Upper lobe of left lung (tissue), 4 donors: ENCODE measurements around the gene LYRM4.

Experiments used
- EP300 ChIP-seq, 4 donors: sonication (generic); formaldehyde crosslinking; IDR thresholded peaks; one replicate each; pipeline ENCODE4 v1.5.1; 2017; ENCODE audit warnings: antibody characterized with exemption in 4 of 4, control low read depth in 2 of 4
- POLR2A ChIP-seq, 4 donors: fragments of 450-650 bp; IDR thresholded peaks; one replicate each; pipeline ENCODE4 v1.5.1; 2016 to 2017; ENCODE audit warnings: antibody characterized with exemption in 4 of 4, mild to moderate bottlenecking in 2 of 4
- POLR2AphosphoS5 ChIP-seq, 2 donors: sonication (generic); formaldehyde crosslinking; IDR thresholded peaks; one replicate each; pipeline ENCODE4 v1.5.1; 2017; ENCODE audit warnings: antibody characterized with exemption in 2 of 2
- TF ChIP-seq, protein P1 (sequence below), 6 experiments: fragments of 450-650 bp in 4 of 6; fragments of 200-600 bp in 2 of 6; sonication (generic) in 2 of 6; IDR thresholded peaks; one replicate each; pipeline ENCODE4 v1.5.1; 2016 to 2019; ENCODE audit warnings: antibody characterized with exemption in 6 of 6

DNA sequence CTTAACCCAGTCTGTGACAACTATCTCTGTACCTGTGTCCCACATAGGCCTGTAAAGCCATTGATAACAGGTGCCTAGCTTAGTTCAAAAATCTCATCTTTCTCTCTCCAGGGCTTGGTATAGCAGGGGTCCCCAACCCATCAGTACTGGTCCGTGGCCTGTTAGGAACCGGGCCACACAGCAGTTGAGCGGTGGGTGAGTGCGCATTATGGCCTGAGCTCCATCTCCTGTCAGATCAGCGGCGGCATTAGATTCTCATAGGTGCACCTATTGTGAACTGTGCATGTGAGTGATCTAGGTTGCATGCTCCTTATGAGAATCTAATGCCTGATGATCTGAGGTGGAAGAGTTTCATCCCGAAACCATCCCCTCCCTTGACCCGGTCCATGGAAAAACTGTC lies 3.4 kb downstream of the LYRM4 start:
- TF ChIP-seq, protein P1, sequence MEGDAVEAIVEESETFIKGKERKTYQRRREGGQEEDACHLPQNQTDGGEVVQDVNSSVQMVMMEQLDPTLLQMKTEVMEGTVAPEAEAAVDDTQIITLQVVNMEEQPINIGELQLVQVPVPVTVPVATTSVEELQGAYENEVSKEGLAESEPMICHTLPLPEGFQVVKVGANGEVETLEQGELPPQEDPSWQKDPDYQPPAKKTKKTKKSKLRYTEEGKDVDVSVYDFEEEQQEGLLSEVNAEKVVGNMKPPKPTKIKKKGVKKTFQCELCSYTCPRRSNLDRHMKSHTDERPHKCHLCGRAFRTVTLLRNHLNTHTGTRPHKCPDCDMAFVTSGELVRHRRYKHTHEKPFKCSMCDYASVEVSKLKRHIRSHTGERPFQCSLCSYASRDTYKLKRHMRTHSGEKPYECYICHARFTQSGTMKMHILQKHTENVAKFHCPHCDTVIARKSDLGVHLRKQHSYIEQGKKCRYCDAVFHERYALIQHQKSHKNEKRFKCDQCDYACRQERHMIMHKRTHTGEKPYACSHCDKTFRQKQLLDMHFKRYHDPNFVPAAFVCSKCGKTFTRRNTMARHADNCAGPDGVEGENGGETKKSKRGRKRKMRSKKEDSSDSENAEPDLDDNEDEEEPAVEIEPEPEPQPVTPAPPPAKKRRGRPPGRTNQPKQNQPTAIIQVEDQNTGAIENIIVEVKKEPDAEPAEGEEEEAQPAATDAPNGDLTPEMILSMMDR (IDR thresholded peaks at IDR 0.05): no peak
- TF ChIP-seq POLR2A (IDR thresholded peaks at IDR 0.05) (no peak), POLR2AphosphoS5 (IDR thresholded peaks at IDR 0.05) (no peak), EP300 (IDR thresholded peaks at IDR 0.05) (no peak)
